ENCODE data around the gene GAMT. TPM values are rescaled to one million over a fixed set of nuclear protein-coding genes. Genes with fewer than 3 reads are reported as not detected.

The GAMT gene
- total RNA-seq, 1 experiment from 2014 or later: 27.7 TPM

GRCh38 chr19:1433119-1434039 lies 32.0 kb upstream of the GAMT start:
- POLR2A ChIA-PET: no interaction called here
- H3K4me3 Mint-ChIP-seq: no peak overlapping the region
- H3K4me1 Mint-ChIP-seq: no peaks in the 10 kb centered on the region; the same call in 1 of the 2 replicates
- TF ChIP-seq MLX (CRISPR knock-in tag; IDR thresholded peaks at IDR 0.05): no peak
- TF ChIP-seq ESRRA (CRISPR knock-in tag; IDR thresholded peaks at IDR 0.05; ENCODE audit: borderline replicate concordance): no peak
- TF ChIP-seq KAT7 (CRISPR knock-in tag; IDR thresholded peaks at IDR 0.05; ENCODE audit: borderline replicate concordance): no peak
- TF ChIP-seq, protein P1, sequence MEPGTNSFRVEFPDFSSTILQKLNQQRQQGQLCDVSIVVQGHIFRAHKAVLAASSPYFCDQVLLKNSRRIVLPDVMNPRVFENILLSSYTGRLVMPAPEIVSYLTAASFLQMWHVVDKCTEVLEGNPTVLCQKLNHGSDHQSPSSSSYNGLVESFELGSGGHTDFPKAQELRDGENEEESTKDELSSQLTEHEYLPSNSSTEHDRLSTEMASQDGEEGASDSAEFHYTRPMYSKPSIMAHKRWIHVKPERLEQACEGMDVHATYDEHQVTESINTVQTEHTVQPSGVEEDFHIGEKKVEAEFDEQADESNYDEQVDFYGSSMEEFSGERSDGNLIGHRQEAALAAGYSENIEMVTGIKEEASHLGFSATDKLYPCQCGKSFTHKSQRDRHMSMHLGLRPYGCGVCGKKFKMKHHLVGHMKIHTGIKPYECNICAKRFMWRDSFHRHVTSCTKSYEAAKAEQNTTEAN (CRISPR knock-in tag; IDR thresholded peaks at IDR 0.05): no peak
- TF ChIP-seq OVOL2 (CRISPR knock-in tag; IDR thresholded peaks at IDR 0.05; ENCODE audit: borderline replicate concordance): no peak
- H3K36me3 Mint-ChIP-seq: peaks cover 29% of the 10 kb centered on the region
- no peaks in the 10 kb centered on the region for H3K9me3 Mint-ChIP-seq
- H3K27ac Mint-ChIP-seq: no peak overlapping the region
- CTCF ChIA-PET: no interaction called here
- H3K27me3 Mint-ChIP-seq (ENCODE audit: low read depth): no peaks in the 10 kb centered on the region
- DNase-seq (ENCODE audit: low spot score) (no peak), ATAC-seq (no peak)

GRCh38 chr19:1432507-1432887 lies 31.2 kb upstream of the GAMT start:
- ATAC-seq (no peak), DNase-seq (ENCODE audit: low spot score) (no peak)
- peaks cover 32% of the 10 kb centered on the region for H3K36me3 Mint-ChIP-seq
- no peaks in the 10 kb centered on the region for H3K27me3 Mint-ChIP-seq (ENCODE audit: low read depth)
- ChIA-PET CTCF (no interaction called here), POLR2A (no interaction called here)
- no peak overlapping the region for H3K27ac Mint-ChIP-seq
- no peaks in the 10 kb centered on the region for H3K4me1 Mint-ChIP-seq
- H3K4me3 Mint-ChIP-seq: no peak overlapping the region
- H3K9me3 Mint-ChIP-seq: no peaks in the 10 kb centered on the region
- no peak for TF ChIP-seq NR3C1 (CRISPR knock-in tag; conservative IDR thresholded peaks at IDR 0.05; ENCODE audit: low read depth)
- TF ChIP-seq ZNF138 (CRISPR knock-in tag; conservative IDR thresholded peaks at IDR 0.05): no peak
- TF ChIP-seq ZNF121 (CRISPR knock-in tag; IDR thresholded peaks at IDR 0.05): no peak
- no peak for TF ChIP-seq NR1H2 (CRISPR knock-in tag; IDR thresholded peaks at IDR 0.05)
- TF ChIP-seq NFATC4 (CRISPR knock-in tag; IDR thresholded peaks at IDR 0.05): no peak
- no peak for TF ChIP-seq ZNF263 (CRISPR knock-in tag; IDR thresholded peaks at IDR 0.05; ENCODE audit: low read depth)
- no peak for TF ChIP-seq RORB (CRISPR knock-in tag; IDR thresholded peaks at IDR 0.05)
- no peak for TF ChIP-seq NFYB (CRISPR knock-in tag; conservative IDR thresholded peaks at IDR 0.05; ENCODE audit: low read depth)
- TF ChIP-seq, protein P2, sequence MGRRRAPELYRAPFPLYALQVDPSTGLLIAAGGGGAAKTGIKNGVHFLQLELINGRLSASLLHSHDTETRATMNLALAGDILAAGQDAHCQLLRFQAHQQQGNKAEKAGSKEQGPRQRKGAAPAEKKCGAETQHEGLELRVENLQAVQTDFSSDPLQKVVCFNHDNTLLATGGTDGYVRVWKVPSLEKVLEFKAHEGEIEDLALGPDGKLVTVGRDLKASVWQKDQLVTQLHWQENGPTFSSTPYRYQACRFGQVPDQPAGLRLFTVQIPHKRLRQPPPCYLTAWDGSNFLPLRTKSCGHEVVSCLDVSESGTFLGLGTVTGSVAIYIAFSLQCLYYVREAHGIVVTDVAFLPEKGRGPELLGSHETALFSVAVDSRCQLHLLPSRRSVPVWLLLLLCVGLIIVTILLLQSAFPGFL (CRISPR knock-in tag; IDR thresholded peaks at IDR 0.05; ENCODE audit: borderline replicate concordance): no peak
- TF ChIP-seq TEAD4 (CRISPR knock-in tag; IDR thresholded peaks at IDR 0.05): no peak
- no peak for TF ChIP-seq ATF6 (CRISPR knock-in tag; IDR thresholded peaks at IDR 0.05)
- TF ChIP-seq, protein P3, sequence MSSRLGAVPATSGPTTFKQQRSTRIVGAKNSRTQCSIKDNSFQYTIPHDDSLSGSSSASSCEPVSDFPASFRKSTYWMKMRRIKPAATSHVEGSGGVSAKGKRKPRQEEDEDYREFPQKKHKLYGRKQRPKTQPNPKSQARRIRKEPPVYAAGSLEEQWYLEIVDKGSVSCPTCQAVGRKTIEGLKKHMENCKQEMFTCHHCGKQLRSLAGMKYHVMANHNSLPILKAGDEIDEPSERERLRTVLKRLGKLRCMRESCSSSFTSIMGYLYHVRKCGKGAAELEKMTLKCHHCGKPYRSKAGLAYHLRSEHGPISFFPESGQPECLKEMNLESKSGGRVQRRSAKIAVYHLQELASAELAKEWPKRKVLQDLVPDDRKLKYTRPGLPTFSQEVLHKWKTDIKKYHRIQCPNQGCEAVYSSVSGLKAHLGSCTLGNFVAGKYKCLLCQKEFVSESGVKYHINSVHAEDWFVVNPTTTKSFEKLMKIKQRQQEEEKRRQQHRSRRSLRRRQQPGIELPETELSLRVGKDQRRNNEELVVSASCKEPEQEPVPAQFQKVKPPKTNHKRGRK (CRISPR knock-in tag; IDR thresholded peaks at IDR 0.05; ENCODE audit: borderline replicate concordance): no peak
- TF ChIP-seq SOX15 (CRISPR knock-in tag; IDR thresholded peaks at IDR 0.05): no peak
- TF ChIP-seq, protein P4, sequence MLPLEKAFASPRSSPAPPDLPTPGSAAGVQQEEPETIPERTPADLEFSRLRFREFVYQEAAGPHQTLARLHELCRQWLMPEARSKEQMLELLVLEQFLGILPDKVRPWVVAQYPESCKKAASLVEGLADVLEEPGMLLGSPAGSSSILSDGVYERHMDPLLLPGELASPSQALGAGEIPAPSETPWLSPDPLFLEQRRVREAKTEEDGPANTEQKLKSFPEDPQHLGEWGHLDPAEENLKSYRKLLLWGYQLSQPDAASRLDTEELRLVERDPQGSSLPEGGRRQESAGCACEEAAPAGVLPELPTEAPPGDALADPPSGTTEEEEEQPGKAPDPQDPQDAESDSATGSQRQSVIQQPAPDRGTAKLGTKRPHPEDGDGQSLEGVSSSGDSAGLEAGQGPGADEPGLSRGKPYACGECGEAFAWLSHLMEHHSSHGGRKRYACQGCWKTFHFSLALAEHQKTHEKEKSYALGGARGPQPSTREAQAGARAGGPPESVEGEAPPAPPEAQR (CRISPR knock-in tag; IDR thresholded peaks at IDR 0.05): no peak
- TF ChIP-seq, protein P5, sequence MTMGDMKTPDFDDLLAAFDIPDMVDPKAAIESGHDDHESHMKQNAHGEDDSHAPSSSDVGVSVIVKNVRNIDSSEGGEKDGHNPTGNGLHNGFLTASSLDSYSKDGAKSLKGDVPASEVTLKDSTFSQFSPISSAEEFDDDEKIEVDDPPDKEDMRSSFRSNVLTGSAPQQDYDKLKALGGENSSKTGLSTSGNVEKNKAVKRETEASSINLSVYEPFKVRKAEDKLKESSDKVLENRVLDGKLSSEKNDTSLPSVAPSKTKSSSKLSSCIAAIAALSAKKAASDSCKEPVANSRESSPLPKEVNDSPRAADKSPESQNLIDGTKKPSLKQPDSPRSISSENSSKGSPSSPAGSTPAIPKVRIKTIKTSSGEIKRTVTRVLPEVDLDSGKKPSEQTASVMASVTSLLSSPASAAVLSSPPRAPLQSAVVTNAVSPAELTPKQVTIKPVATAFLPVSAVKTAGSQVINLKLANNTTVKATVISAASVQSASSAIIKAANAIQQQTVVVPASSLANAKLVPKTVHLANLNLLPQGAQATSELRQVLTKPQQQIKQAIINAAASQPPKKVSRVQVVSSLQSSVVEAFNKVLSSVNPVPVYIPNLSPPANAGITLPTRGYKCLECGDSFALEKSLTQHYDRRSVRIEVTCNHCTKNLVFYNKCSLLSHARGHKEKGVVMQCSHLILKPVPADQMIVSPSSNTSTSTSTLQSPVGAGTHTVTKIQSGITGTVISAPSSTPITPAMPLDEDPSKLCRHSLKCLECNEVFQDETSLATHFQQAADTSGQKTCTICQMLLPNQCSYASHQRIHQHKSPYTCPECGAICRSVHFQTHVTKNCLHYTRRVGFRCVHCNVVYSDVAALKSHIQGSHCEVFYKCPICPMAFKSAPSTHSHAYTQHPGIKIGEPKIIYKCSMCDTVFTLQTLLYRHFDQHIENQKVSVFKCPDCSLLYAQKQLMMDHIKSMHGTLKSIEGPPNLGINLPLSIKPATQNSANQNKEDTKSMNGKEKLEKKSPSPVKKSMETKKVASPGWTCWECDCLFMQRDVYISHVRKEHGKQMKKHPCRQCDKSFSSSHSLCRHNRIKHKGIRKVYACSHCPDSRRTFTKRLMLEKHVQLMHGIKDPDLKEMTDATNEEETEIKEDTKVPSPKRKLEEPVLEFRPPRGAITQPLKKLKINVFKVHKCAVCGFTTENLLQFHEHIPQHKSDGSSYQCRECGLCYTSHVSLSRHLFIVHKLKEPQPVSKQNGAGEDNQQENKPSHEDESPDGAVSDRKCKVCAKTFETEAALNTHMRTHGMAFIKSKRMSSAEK (CRISPR knock-in tag; IDR thresholded peaks at IDR 0.05; ENCODE audit: borderline replicate concordance): no peak
